DND-41 (cell line): ENCODE data around the gene FBXO22.
A peak's percentile ranks its signal among the peaks of the same experiment; 100 is the strongest.

Experiments used
- ATAC-seq: fragments of 200-7000 bp; cut with Tn5 transposase; 3 replicates; pipeline ENCODE4 v1.9.1; 2021; ENCODE audit warnings: low read depth; ENCODE audit not compliant: insufficient read depth
- DNase-seq: peaks from one replicate; pipeline ENCODE4 v3.0.0-alpha.2; 2020
- H2AFZ ChIP-seq: 2 replicates; pipeline ENCODE4 v1.6.0; 2012; ENCODE audit warnings: low read depth, low read length
- H3K27ac ChIP-seq: 2 replicates; pipeline ENCODE4 v1.5.1; 2012; ENCODE audit warnings: low read length, inconsistent platforms
- H3K27me3 ChIP-seq: fragments of 200-600 bp; sonication (generic); 2 replicates; pipeline ENCODE4 v1.6.0; 2012; ENCODE audit warnings: low read length, mild to moderate bottlenecking, inconsistent platforms; ENCODE audit not compliant: insufficient read depth, poor library complexity
- H3K36me3 ChIP-seq: 2 replicates; pipeline ENCODE4 v1.5.1; 2012; ENCODE audit warnings: low read length, inconsistent platforms; ENCODE audit not compliant: insufficient read depth
- H3K4me1 ChIP-seq: 2 replicates; pipeline ENCODE4 v1.5.1; 2012; ENCODE audit warnings: mild to moderate bottlenecking, low read length; ENCODE audit not compliant: insufficient read depth
- H3K4me2 ChIP-seq: 2 replicates; pipeline ENCODE4 v1.6.0; 2012; ENCODE audit warnings: mild to moderate bottlenecking, moderate library complexity, low read length, inconsistent platforms; ENCODE audit not compliant: insufficient read depth
- H3K4me3 ChIP-seq, 2 experiments: fragments of 200-600 bp in 1 of 2; shearing (Covaris generic) in 1 of 2; 2 replicates each; pipeline ENCODE4 v1.5.1; 2012 to 2016; ENCODE audit warnings: inconsistent platforms in 2 of 2, low read length in 2 of 2, mild to moderate bottlenecking in 2 of 2, low read depth in 1 of 2, moderate library complexity in 1 of 2
- H3K79me2 ChIP-seq: 2 replicates; pipeline ENCODE4 v1.6.0; 2012; ENCODE audit warnings: low read length, inconsistent platforms; ENCODE audit not compliant: insufficient read depth
- H3K9ac ChIP-seq: 2 replicates; pipeline ENCODE4 v1.6.0; 2012; ENCODE audit warnings: low read depth, mild to moderate bottlenecking, inconsistent platforms, low read length, moderate library complexity
- H3K9me3 ChIP-seq: 2 replicates; pipeline ENCODE4 v1.5.1; 2012; ENCODE audit warnings: low read length, moderate library complexity, mild to moderate bottlenecking, inconsistent platforms; ENCODE audit not compliant: insufficient read depth, severe bottlenecking
- H4K20me1 ChIP-seq: 2 replicates; pipeline ENCODE4 v1.6.0; 2012; ENCODE audit warnings: low read length; ENCODE audit not compliant: insufficient read depth
- EZH2 ChIP-seq: IDR thresholded peaks from 3 replicates; pipeline ENCODE4 v1.6.1; 2012; ENCODE audit warnings: borderline replicate concordance, low read depth, mild to moderate bottlenecking, moderate library complexity, low read length, inconsistent platforms; ENCODE audit not compliant: severe bottlenecking
- TF ChIP-seq, protein P1 (sequence below): IDR thresholded peaks from 2 replicates; pipeline ENCODE4 v1.5.1; 2012; ENCODE audit warnings: borderline replicate concordance, low read length, moderate library complexity, mild to moderate bottlenecking; ENCODE audit not compliant: poor library complexity, severe bottlenecking; ENCODE audit errors: extremely low read depth

Gene FBXO22

DNA sequence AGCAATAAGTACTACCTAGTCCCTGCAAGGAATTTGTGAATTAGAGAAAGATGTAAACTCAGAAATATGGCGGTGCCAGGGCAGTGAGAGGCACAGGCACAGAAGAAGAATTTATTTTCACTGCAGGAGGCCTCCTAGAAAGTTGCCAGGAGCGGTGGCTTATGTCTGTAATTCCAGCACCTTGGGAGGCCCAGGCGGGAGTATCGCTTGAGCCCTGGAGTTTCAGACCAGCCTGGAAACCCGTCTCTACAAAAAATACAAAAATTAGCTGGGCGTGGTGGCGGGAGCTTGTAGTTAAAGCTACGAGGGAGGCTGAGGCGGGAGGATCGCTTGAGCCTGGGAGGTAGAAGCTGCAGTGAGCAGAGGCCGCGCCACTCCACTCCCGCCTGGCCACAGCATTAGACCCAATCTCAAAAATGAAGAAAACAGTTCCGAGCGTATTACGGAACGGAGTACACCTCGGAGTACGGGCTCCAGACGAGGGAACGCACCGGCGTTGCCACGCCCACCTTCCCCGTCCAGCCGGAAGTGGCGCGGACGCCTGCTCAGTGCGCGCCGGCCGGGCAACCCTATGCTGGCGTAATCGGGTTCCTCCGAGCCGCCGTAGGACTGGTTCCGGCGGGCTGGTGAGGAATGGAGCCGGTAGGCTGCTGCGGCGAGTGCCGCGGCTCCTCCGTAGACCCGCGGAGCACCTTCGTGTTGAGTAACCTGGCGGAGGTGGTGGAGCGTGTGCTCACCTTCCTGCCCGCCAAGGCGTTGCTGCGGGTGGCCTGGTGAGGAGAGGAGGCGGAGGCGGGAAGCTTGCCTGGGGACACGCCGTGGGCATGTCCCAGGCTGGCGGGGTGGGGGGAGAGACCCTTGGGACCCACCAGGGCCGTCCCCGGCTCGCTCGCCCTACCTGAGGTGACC lies at the start of gene FBXO22:
Gene FBXO22, plus strand, starts transcription at position 548 of the 909 bp plus-strand sequence. Its CDS starts 86 bp downstream, at position 634.
- Histone ChIP-seq H3K27me3 (no peaks in the 10 kb centered on the region), H3K36me3 (peaks cover 29% of the 10 kb centered on the region), H4K20me1 (no peaks in the 10 kb centered on the region; the same call in 1 of the 2 replicates), H2AFZ (peak within 1 kb of the TSS; percentile 81), H3K4me1 (peaks cover 48% of the 10 kb centered on the region), H3K4me2 (peak within 1 kb of the TSS; percentile 73), H3K27ac (peak within 1 kb of the TSS; percentile 76), H3K79me2 (peaks cover 31% of the 10 kb centered on the region), H3K9me3 (no peaks in the 10 kb centered on the region), H3K9ac (peak within 1 kb of the TSS; percentile 73), H3K4me3 (peak within 1 kb of the TSS; percentile 68 to 88; a peak in 3 of 4 replicates)
- TF ChIP-seq EZH2: no peak
- DNase-seq: peak; percentile 87
- peak; percentile 97 for ATAC-seq

DNA sequence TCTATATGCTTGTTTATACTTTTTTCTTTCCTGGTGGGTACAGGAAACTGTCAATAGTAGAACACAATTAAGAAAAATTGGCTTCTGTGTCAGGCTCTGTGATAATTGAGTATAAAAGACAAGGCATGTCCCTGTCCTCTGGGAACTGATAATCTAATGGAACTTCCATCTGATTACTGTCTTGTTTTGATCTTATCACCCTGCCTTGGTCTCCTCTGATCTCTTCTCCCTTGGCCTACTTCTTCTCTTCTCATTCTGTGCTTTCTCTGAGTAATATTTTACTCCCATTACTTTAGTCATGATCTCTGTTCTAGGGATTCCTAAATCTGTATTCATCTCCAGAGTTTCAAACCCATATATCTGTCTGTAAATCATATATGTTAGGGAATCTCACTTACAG lies 45.8 kb upstream of the FBXO22 start:
- Histone ChIP-seq H3K9ac (no peak overlapping the region), H3K4me1 (peaks cover 2% of the 10 kb centered on the region), H3K4me3 (no peak overlapping the region), H3K9me3 (no peaks in the 10 kb centered on the region), H3K36me3 (peaks cover 62% of the 10 kb centered on the region), H3K79me2 (peaks cover 87% of the 10 kb centered on the region), H2AFZ (no peak overlapping the region), H3K4me2 (no peak overlapping the region), H3K27ac (no peak overlapping the region), H4K20me1 (peaks cover 13% of the 10 kb centered on the region; the same call in 1 of the 2 replicates), H3K27me3 (no peaks in the 10 kb centered on the region)
- no peak for ATAC-seq
- DNase-seq: no peak
- TF ChIP-seq EZH2: no peak
- TF ChIP-seq, protein P1, sequence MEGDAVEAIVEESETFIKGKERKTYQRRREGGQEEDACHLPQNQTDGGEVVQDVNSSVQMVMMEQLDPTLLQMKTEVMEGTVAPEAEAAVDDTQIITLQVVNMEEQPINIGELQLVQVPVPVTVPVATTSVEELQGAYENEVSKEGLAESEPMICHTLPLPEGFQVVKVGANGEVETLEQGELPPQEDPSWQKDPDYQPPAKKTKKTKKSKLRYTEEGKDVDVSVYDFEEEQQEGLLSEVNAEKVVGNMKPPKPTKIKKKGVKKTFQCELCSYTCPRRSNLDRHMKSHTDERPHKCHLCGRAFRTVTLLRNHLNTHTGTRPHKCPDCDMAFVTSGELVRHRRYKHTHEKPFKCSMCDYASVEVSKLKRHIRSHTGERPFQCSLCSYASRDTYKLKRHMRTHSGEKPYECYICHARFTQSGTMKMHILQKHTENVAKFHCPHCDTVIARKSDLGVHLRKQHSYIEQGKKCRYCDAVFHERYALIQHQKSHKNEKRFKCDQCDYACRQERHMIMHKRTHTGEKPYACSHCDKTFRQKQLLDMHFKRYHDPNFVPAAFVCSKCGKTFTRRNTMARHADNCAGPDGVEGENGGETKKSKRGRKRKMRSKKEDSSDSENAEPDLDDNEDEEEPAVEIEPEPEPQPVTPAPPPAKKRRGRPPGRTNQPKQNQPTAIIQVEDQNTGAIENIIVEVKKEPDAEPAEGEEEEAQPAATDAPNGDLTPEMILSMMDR: no peak

DNA sequence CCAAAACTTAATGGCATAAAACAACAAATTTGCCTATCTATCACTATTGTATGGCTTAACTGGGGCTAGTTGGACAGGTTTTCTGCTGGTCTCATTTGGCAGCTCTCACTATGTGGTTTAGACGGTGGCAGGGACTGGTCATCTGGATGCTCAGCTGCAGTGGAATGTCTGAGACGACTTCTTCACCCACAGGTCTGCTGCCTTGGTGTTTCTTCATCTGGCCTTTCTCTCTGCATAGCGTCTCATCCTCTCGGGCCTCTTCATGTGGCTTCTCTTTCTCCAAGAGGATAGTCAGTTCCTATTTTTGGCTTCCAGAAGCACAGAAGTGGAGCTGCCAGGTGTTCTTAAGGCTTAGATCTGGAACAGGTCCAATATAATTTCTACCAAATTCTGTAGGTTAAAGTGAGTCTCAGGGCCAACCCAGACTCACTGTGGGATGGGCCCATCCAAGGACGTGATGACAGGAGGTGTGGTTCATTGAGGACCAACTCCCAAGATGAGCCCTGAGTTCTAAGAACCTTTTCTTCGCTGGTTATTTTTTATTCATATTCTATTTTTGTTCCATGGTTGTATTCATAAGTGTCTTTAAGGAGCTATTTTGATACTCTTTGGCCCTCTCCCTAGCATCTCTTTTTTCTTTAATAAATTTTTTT lies 41.8 kb upstream of the FBXO22 start:
- no peak overlapping the region for H3K4me3 ChIP-seq
- H3K4me2 ChIP-seq: no peak overlapping the region
- no peaks in the 10 kb centered on the region for H3K9me3 ChIP-seq
- H3K4me1 ChIP-seq: peaks cover 32% of the 10 kb centered on the region
- no peak overlapping the region for H3K27ac ChIP-seq
- H3K79me2 ChIP-seq: peaks cover 83% of the 10 kb centered on the region
- H4K20me1 ChIP-seq: peaks cover 4% of the 10 kb centered on the region; the same call in 1 of the 2 replicates
- no peak overlapping the region for H2AFZ ChIP-seq
- no peaks in the 10 kb centered on the region for H3K27me3 ChIP-seq
- ATAC-seq (no peak), DNase-seq (no peak)
- H3K36me3 ChIP-seq: peaks cover 53% of the 10 kb centered on the region
- no peak for TF ChIP-seq EZH2
- TF ChIP-seq, protein P1: no peak
- no peak overlapping the region for H3K9ac ChIP-seq

DNA sequence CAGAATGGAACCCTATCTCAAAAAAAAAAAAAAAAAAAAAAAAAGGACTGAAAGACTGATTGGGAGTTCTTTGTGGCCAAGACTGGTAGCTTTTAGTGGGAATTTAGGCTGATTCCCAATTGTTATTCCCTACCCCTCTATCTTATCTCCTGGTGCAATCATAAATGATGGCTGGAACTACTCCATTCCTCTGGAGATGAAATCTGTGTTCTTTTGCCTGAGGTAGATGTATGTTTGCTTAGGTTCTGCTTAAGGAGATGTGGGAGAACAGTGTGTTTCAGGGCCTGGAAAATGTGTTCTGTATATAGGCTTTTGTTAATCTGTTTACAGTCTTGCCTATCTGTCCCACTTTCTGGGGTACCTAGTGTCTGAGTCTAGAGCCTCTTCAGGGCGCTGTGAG lies 40.9 kb upstream of the FBXO22 start:
- Histone ChIP-seq H3K4me2 (no peak overlapping the region), H3K9me3 (no peaks in the 10 kb centered on the region), H3K36me3 (peaks cover 50% of the 10 kb centered on the region), H3K4me3 (no peak overlapping the region), H2AFZ (no peak overlapping the region), H3K27ac (peak overlapping the region; percentile 46), H4K20me1 (peaks cover 4% of the 10 kb centered on the region; the same call in 1 of the 2 replicates), H3K27me3 (no peaks in the 10 kb centered on the region), H3K79me2 (peaks cover 87% of the 10 kb centered on the region), H3K9ac (no peak overlapping the region), H3K4me1 (peaks cover 32% of the 10 kb centered on the region)
- no peak for ATAC-seq
- TF ChIP-seq EZH2: no peak
- TF ChIP-seq, protein P1: no peak
- no peak for DNase-seq
